ENCODE measurements around the gene ITGAV.
A peak's percentile ranks its signal among the peaks of the same experiment; 100 is the strongest.

Gene ITGAV

DNA sequence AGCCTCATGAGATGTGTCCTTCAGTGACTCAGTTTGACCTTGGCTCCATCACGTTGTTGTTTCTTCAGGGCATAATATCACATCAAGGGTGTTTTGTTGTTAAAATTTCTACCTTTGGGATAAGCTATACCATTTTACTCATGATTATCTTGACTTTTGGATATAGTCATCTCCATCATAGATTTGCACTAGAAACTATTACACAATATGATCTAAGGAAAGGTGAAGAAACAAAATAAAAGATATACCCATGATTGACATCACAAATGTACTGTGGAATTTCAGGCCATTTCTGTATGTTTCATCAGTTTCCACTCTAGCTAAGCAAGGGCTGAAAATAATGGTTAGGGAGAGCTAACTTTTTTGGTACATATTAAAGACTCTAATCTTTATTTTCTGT is 79.3 kb downstream of the ITGAV start:
- DNase-seq (ENCODE audit: low spot score) = no peak

DNA sequence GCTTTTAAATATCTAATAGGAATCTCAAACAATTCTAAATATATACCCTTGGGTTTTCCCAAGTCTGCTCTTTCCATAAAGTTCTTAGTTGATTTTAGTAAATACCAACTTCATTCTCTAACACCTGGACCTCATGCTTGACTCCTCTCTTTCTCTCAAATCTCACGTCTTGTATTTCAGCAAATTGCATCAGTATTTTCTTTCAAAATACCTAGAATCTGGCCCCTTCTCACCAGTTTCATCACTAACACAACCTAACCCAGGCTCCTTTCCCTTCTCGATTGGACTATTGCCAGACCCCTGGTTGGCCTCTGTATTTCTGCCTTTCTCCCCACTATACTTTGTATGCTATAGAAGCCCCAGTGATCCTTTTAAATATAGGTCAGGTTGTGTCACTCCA is 81.0 kb downstream of the ITGAV start:
- DNase-seq (ENCODE audit: low spot score) = no peak

DNA sequence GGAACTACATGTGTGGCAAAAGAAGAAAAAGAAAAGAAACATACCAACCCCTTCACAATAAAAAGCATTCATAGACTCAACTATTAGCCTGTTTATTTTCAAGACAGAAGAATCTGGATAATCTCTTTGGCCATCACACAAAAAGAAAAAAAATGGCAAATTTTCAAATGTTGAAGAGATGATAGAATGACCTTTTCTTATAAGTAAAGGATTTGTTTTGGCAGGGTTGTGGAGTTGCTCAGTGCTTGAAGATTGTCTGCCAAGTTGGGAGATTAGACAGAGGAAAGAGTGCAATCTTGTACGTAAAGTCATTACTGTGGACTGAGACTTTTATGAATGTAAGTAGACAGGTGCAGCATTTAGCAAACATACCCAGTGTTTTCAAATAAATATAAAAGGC is 85.5 kb downstream of the ITGAV start:
- DNase-seq (ENCODE audit: low spot score) = no peak

GRCh38 chr2:186683341-186683740 is 93.5 kb downstream of the ITGAV start:
- no peak for DNase-seq (ENCODE audit: low spot score)

- no peak for DNase-seq (ENCODE audit: low spot score)
Observed at GRCh38 chr2:186687807-186688211, 98.0 kb downstream of the ITGAV start.

DNA sequence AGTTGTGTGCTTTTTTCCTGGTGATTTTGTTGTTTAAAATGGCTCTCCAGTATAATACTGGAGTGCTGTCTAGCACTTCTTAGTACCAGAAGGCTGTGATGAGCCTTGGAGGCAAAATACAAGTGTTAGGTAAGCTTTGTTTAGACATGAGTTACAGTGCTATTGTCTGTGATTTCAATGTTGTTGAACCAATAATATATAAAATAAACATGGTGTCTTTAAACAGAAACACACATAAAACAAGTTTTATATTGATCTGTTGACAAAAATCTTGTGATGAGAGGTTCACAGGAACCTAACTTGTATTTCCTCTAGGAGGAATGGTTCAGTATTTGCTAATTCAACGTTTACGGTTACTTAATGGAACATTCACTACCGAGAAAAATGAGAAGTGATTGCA is 99.0 kb downstream of the ITGAV start:
- no peak for DNase-seq (ENCODE audit: low spot score)

DNA sequence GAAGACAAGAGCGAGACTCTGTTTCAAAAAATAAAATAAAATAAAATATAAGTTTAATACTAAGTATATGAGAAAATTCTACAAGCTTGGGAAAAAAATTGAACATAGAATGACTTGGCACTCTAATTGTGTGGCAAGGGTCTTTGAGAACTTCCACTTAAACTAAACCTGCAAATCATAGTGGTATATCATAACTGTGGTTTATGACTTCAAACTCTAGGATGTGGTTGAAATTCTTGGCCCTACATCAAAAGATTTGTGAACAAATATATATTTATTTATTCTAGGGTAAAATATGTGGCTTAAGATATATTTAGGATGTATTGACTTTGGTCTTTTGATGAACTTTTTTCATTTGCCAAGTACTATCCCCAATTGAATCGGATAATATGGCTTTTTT is 100.9 kb downstream of the ITGAV start:
- no peak for DNase-seq (ENCODE audit: low spot score)

DNA sequence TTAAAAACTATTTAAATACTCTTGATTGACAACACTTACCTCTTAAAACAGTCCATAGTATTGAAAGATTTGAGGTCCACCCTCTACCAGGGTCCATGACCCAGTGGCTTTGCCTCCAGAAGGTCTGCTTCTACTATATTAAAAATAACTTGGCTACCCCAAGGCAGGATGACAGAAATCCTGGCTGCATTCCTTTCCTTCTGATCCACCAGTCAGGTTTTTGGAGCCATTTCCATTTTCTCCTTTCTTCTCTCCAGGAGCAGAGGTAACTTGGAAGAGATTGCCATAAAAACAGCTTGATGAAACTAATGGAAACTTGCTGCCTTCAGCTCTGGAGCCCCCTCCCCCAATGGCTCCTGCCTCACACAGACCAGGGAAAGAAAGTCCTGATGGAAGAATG is 101.4 kb downstream of the ITGAV start:
- no peak for DNase-seq (ENCODE audit: low spot score)

GRCh38 chr2:186691900-186692299 is 102.0 kb downstream of the ITGAV start:
- DNase-seq (ENCODE audit: low spot score) = no peak

- DNase-seq (ENCODE audit: low spot score) = no peak
Observed at GRCh38 chr2:186693446-186693832, 103.6 kb downstream of the ITGAV start.

GRCh38 chr2:186695081-186695756 is 105.4 kb downstream of the ITGAV start:
- DNase-seq (ENCODE audit: low spot score) = peak; percentile 69

GRCh38 chr2:186696290-186696689 is 106.4 kb downstream of the ITGAV start:
- DNase-seq (ENCODE audit: low spot score) = no peak

GRCh38 chr2:186696804-186697203 is 106.9 kb downstream of the ITGAV start:
- no peak for DNase-seq (ENCODE audit: low spot score)

GRCh38 chr2:186697536-186697935 is 107.7 kb downstream of the ITGAV start:
- DNase-seq (ENCODE audit: low spot score) = no peak

GRCh38 chr2:186699742-186700141 is 109.9 kb downstream of the ITGAV start:
- DNase-seq (ENCODE audit: low spot score) = peak; percentile 58

- DNase-seq (ENCODE audit: low spot score) = no peak
Observed at GRCh38 chr2:186702006-186702405, 112.2 kb downstream of the ITGAV start.

DNA sequence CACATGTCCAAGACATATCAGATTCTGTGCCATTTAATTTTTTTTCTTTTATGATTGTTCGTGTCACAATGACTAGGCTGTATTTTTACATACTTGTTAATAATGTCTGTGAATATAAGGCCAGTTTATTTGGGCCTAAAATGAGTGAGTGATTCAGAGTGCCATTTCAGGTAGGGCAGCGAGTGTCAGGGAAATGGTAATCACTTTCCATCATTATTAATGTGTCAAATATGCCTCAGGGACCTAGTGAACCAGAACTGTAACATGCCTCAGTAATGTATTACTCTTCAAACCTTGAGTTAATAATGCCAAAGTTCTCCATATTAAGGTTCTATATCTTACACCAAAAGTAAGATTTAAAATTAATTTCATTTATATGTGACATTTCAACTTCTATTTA is 112.6 kb downstream of the ITGAV start:
- no peak for DNase-seq (ENCODE audit: low spot score)

GRCh38 chr2:186704897-186705296 is 115.0 kb downstream of the ITGAV start:
- DNase-seq (ENCODE audit: low spot score) = no peak

GRCh38 chr2:186709529-186710450 is 119.9 kb downstream of the ITGAV start:
- no peak for DNase-seq (ENCODE audit: low spot score)

GRCh38 chr2:186713691-186714090 is 123.8 kb downstream of the ITGAV start:
- peak; percentile 38 for DNase-seq (ENCODE audit: low spot score)

- DNase-seq (ENCODE audit: low spot score) = no peak
Observed at GRCh38 chr2:186714611-186715010, 124.8 kb downstream of the ITGAV start.

DNA sequence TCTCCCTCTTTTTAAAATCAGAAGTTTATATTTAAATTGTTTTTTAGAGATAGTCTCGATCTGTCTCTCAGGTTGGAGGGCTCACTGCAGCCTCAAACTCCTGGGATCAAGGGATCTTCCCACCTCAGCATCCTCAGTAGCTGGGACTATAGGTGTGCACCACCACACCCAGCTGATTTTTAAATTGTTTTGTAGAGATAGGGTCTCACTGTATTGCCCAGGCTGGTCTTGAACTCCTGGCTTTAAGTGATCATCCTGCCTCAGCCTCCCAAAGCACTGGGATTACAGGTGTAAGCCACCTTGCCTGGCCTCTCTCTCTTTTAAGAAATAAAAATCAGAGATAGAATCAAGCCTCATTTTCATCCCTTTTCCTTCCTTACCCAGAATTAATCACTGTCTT is 126.1 kb downstream of the ITGAV start:
- DNase-seq (ENCODE audit: low spot score) = no peak

GRCh38 chr2:186716899-186717298 is 127.0 kb downstream of the ITGAV start:
- DNase-seq (ENCODE audit: low spot score) = no peak

Data from globus pallidus (tissue), 1 donor.